8988T (cell line): Measurements from ENCODE around the gene GALNTL6.
A peak's percentile ranks its signal among the peaks of the same experiment; 100 is the strongest.

ENCODE experiments used
- DNase-seq: peaks from one replicate; pipeline ENCODE4 v3.0.0; 2011

GALNTL6 gene

GRCh38 chr4:171812665-171813525, at the start of gene GALNTL6:
TSS of gene GALNTL6 (plus strand) at chr4:171813404.
- no peak for DNase-seq

GRCh38 chr4:171765514-171765913, 47.7 kb upstream of the GALNTL6 start:
- DNase-seq: no peak

GRCh38 chr4:171774642-171775190, 38.5 kb upstream of the GALNTL6 start:
- DNase-seq: no peak

- no peak for DNase-seq
Measured at GRCh38 chr4:171779301-171779700, 33.9 kb upstream of the GALNTL6 start.

GRCh38 chr4:171785388-171785787, 27.8 kb upstream of the GALNTL6 start:
- no peak for DNase-seq

- no peak for DNase-seq
Measured at GRCh38 chr4:171793723-171794122, 19.5 kb upstream of the GALNTL6 start.

GRCh38 chr4:171794528-171794927, 18.7 kb upstream of the GALNTL6 start:
- no peak for DNase-seq

GRCh38 chr4:171809854-171810253, 3.4 kb upstream of the GALNTL6 start:
- DNase-seq: no peak

GRCh38 chr4:171812333-171812664, 905 bp upstream of the GALNTL6 start:
- DNase-seq: no peak

GRCh38 chr4:171813526-171814250, 484 bp downstream of the GALNTL6 start:
- no peak for DNase-seq

- no peak for DNase-seq
Measured at GRCh38 chr4:171814545-171814944, 1.3 kb downstream of the GALNTL6 start.

- no peak for DNase-seq
Measured at GRCh38 chr4:171817026-171817425, 3.8 kb downstream of the GALNTL6 start.

- no peak for DNase-seq
Measured at GRCh38 chr4:171834640-171835039, 21.4 kb downstream of the GALNTL6 start.

GRCh38 chr4:171843456-171843855, 30.3 kb downstream of the GALNTL6 start:
- no peak for DNase-seq

GRCh38 chr4:171846232-171846631, 33.0 kb downstream of the GALNTL6 start:
- no peak for DNase-seq

GRCh38 chr4:171846893-171847292, 33.7 kb downstream of the GALNTL6 start:
- DNase-seq: no peak

- no peak for DNase-seq
Measured at GRCh38 chr4:171847751-171848150, 34.5 kb downstream of the GALNTL6 start.

- DNase-seq: no peak
Measured at GRCh38 chr4:171849686-171850222, 36.5 kb downstream of the GALNTL6 start.

GRCh38 chr4:171851295-171851694, 38.1 kb downstream of the GALNTL6 start:
- no peak for DNase-seq

GRCh38 chr4:171857302-171858012, 44.3 kb downstream of the GALNTL6 start:
- no peak for DNase-seq

GRCh38 chr4:171875291-171875690, 62.1 kb downstream of the GALNTL6 start:
- no peak for DNase-seq

- DNase-seq: no peak
Measured at GRCh38 chr4:171876636-171877035, 63.4 kb downstream of the GALNTL6 start.

- peak; percentile 3 for DNase-seq
Measured at GRCh38 chr4:171880136-171880535, 66.9 kb downstream of the GALNTL6 start.
